Measurements from ENCODE around the gene DNHD1.

The DNHD1 gene

DNA sequence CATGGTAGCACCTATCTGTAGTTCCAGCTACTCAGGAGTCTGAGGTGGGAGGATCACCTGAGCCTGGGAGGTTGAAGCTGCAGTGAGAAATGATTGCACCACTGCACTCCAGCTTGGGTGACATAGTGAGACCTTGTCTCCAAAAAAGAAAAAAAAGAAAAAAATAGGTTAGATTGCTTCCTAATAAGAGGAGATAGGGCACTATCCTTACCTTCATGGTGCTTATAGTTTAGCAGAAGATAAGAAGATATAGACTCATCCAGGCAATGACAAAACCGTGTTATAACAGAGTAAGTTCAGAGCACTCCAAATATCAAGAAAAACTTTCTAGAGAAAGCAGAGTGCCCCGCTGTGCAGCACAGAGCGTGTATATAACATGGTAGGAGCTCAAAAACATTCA, 64.2 kb downstream of the DNHD1 start:
- in situ Hi-C loops (cut with MboI; ENCODE audit: low sequenced_read_pairs): no loop called here

DNA sequence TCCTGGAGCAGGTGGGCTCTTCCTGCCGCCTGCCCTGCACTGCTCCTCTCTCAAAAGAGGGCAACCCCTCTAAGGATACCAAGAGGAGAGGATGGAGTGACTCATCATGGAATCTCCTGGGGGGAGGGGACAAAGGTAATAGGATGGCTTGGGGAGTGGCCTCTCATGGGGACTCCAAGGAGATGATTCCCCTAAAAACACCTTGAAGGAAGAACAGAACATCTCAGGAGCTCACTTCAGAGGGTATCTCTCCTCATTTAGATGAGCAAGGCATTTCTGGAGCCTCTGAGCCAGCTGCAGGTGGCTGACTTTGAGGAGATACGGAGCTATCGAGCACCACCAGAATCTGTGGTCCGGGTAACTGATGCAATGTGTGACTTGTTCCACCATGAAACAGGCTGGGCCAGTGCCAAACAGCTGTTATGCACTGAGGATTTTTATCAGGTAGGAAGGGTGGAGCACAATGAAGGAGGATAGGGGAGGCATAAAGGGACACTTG, 66.1 kb downstream of the DNHD1 start:
- in situ Hi-C loops (cut with MboI; ENCODE audit: low sequenced_read_pairs): no loop called here

DNA sequence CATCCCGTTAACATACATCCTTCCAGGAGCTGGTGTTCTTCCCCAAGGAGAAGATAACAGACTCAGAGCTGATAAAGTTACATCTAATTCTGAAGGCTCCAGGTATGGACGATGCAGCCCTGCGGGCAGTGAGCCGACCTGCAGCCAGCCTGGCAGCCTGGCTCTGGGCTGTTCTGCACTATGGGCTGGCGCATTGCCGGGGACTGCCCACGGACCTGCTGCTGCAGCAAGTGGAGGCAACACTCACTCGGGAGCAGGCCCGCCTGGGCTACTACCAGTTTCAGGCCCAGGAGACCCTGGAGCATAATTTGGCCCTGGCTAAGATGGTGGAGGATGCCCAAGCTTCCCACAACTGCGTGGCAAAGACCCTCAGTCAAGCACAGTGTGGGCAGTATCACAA, 66.6 kb downstream of the DNHD1 start:
- in situ Hi-C loops (cut with MboI; ENCODE audit: low sequenced_read_pairs): no loop called here

- in situ Hi-C loops (cut with MboI; ENCODE audit: low sequenced_read_pairs): no loop called here
Observed at GRCh38 chr11:6565325-6565724, 68.2 kb downstream of the DNHD1 start.

DNA sequence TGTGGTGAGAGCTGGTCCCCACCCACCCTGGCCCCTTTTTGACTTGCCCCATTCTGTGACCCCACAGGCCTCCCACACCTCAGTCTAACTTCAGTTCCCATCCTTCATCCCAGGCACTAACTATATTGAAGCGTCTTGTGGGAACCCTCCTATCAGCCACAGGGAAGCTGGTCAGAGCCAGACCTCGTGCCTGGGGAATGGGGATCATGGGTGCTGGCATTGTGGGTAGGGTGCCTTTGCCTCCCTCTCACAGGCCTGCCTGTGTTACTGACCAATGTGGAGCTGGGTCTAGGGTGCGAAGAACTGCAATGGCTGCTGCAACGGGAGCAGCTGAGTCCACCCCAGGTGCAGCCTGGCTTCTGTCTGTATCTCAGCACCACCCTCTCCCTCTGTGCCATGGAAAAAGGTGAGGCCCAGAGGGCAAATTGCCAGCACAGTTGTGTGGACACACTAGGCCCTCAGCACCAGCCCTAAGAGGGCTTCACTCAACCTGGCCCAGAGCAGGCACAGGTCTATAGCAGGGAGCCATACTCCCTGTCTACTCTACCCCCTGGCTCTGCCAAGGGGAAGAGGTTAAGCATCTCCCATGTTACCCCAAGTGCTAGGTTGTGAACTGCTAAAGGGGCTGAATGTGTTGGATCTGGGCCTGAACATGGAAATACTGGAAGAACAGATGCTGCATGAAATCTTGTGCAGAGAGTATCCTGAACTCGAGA, 69.1 kb downstream of the DNHD1 start:
- in situ Hi-C loops (cut with MboI; ENCODE audit: low sequenced_read_pairs): no loop called here

DNA sequence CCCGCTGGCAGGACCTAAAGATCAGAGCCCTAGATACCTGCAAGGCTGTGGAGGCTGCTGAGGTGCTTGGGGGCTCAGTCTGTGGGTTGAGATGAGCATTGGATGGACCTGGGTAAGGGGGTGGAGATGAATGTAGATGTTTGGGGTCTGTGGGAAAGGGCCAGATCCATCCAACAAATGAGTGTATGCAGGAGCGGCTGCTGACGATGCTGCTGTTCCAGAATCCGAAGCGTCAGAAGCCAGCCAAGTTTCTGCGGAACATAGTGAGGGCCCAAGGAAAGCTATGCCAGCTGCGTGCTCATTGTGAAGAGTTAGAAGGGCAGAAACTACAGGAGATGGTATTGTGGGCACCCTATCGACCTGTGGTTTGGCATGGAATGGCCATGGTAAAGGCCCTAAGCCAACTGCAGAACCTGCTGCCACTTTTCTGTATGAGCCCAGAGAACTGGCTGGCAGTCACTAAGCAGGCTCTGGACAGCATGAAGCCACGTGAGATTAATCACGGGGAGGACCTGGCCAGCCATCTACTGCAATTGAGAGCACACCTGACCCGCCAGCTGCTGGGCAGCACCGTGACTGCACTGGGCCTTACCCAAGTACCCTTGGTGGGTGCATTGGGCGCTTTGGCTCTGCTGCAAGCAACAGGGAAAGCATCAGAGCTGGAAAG, 69.8 kb downstream of the DNHD1 start:
- in situ Hi-C loops (cut with MboI; ENCODE audit: low sequenced_read_pairs): no loop called here

DNA sequence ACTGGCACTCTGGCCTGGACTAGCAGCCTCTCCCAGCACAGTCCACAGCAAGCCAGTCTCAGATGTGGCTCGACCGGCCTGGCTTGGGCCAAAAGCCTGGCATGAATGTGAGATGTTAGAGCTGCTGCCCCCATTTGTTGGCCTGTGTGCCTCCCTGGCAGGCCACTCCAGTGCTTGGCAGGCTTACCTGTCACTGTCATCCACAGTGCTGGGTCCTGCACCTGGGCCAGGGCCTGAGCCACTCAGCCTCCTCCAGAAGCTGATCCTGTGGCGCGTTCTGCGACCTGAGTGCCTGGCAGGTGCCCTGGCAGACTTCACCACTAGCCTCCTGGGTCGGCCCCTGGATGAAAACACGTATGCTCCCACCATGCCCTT, 70.3 kb downstream of the DNHD1 start:
- in situ Hi-C loops (cut with MboI; ENCODE audit: low sequenced_read_pairs): no loop called here

- in situ Hi-C loops (cut with MboI; ENCODE audit: low sequenced_read_pairs): no loop called here
Observed at GRCh38 chr11:6568191-6568918, 71.3 kb downstream of the DNHD1 start.

DNA sequence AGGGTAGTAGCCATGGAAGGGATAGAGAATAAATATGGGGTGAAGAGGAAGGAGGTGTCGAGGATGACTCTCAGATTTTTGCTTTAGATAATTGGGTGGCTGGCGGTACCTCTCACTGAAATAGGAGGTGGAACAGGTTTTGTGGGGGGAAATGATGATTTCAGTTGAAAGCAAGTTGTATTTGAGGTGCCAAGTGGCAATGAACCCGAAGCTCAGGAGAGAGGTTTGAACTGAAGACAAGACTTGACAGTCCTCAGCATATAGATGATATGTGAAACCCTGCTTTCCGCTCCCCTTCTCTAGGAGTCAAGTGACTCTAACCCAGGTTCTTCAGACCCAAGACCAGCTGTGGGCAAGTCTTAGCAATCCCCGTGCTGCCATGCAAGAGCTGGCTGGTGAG, 72.6 kb downstream of the DNHD1 start:
- in situ Hi-C loops (cut with MboI; ENCODE audit: low sequenced_read_pairs): no loop called here

DNA sequence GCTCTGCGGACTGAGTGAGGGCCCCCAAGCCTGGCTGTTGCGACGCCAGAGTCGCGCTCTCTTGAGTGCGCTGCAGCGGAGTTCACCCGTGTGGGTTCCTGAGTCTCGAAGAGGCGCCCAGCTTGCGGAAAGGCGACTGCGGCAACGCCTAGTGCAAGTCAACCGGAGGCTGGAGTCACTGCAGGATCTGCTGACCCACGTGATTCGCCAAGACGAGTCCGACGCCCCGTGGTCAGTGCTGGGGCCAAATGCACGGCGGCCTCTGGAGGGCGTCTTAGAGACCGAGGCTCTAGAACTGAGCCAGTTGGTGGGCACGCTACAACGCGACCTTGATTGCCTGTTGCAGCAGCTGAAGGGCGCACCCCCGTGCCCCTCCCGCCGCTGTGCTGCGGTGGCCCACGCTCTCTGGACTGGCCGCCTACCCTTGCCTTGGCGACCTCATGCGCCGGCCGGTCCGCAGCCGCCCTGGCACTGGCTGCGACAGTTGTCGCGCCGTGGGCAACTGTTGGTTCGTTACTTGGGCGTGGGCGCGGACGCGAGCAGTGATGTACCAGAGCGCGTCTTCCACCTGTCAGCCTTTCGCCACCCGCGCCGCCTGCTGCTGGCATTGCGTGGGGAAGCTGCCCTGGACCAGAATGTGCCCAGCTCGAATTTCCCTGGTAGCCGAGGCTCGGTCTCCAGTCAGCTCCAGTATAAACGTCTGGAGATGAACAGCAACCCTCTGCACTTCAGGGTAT, 73.8 kb downstream of the DNHD1 start:
- in situ Hi-C loops (cut with MboI; ENCODE audit: low sequenced_read_pairs): no loop called here

- in situ Hi-C loops (cut with MboI; ENCODE audit: low sequenced_read_pairs): no loop called here
Observed at GRCh38 chr11:6571434-6572008, 74.4 kb downstream of the DNHD1 start.

DNA sequence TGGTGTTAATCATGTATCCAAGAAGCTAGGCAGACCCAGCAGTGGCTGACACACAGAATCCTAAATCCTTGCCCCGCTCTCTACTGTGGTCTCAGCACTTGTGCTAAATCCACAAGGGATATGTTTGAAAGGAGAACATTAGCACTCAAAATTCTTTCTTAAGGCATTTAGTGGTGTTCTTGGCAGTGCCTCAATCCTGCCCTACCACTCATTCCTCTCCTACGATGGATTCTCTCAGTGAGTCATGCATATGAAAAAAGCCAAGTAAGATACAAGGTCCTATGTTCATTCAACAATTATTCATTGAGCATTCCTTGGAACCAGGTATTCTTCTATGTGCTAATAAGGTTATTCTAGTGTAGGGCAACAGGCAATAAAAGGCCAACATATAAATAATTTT, 75.1 kb downstream of the DNHD1 start:
- in situ Hi-C loops (cut with MboI; ENCODE audit: low sequenced_read_pairs): no loop called here

- in situ Hi-C loops (cut with MboI; ENCODE audit: low sequenced_read_pairs): no loop called here
Observed at GRCh38 chr11:6574816-6575715, 78.0 kb downstream of the DNHD1 start.

- in situ Hi-C loops (cut with MboI; ENCODE audit: low sequenced_read_pairs): no loop called here
Observed at GRCh38 chr11:6576471-6577373, 79.6 kb downstream of the DNHD1 start.

GRCh38 chr11:6578134-6578533, 81.1 kb downstream of the DNHD1 start:
- in situ Hi-C loops (cut with MboI; ENCODE audit: low sequenced_read_pairs): no loop called here

DNA sequence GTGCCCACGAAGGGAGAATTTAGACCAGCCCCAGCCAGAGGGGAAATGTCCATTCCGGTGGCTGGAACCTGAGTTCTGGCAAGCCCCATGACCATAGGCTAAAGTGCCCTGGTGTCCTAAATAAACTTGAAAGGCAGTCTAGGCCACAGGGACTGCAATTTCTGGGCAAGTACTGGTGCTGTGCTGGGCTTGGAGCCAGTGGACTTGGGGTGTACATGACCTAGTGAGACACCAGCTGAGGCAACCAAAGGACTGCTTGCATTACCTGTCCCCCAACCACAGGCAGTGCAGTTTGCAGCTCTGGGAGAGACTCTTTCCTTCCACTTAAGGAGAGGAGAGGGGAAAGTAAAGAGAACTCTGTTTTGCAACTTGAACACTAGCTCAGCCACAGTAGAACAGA, 82.6 kb downstream of the DNHD1 start:
- in situ Hi-C loops (cut with MboI; ENCODE audit: low sequenced_read_pairs): no loop called here

GRCh38 chr11:6583584-6583983, 86.5 kb downstream of the DNHD1 start:
- in situ Hi-C loops (cut with MboI; ENCODE audit: low sequenced_read_pairs): no loop called here

GRCh38 chr11:6584528-6584927, 87.4 kb downstream of the DNHD1 start:
- in situ Hi-C loops (cut with MboI; ENCODE audit: low sequenced_read_pairs): no loop called here
